A673 (cell line): ENCODE measurements around the gene IRF2. TPM values are rescaled to one million over a fixed set of nuclear protein-coding genes. Genes with fewer than 3 reads are reported as not detected.

Source experiments
- BruUV-seq: library from RNA; stranded (reverse); fragments of 400-500 nt; replicated peaks from 2 replicates; lab custom pipeline; 2021; lab: Mats Ljungman, UMichigan
- CTCF ChIA-PET: fragments of 300-600 bp; sonication (Branson Sonifier 250); formaldehyde crosslinking; loops from one replicate; lab custom pipeline; 2022; ENCODE audit warnings: antibody characterized with exemption; lab: Charles Lee
- POLR2A ChIA-PET: fragments of 300-600 bp; sonication (Branson Sonifier 250); formaldehyde crosslinking; loops from one replicate; lab custom pipeline; 2022; ENCODE audit warnings: antibody characterized with exemption; ENCODE audit not compliant: low non-redundant PET; lab: Charles Lee
- DNase-seq: peaks from one replicate; pipeline ENCODE4 v3.0.0-alpha.2; 2015; ENCODE audit warnings: low spot score
- H3K27ac ChIP-seq: fragments of 200-600 bp; sonication (generic); 2 replicates; pipeline ENCODE4 v1.5.1; 2016; ENCODE audit warnings: mixed run types, low read depth, mild to moderate bottlenecking, mixed read lengths, antibody characterized with exemption, low read length; ENCODE audit not compliant: poor library complexity, severe bottlenecking
- H3K27me3 ChIP-seq: fragments of 200-600 bp; sonication (generic); replicated peaks from 2 replicates; pipeline ENCODE4 v1.6.1; 2017; ENCODE audit warnings: mixed run types, low read depth, mild to moderate bottlenecking, mixed read lengths, antibody characterized with exemption, low read length; ENCODE audit not compliant: insufficient read depth, poor library complexity
- H3K36me3 ChIP-seq: fragments of 200-600 bp; sonication (generic); 2 replicates; pipeline ENCODE4 v1.6.1; 2016; ENCODE audit warnings: mixed run types, mild to moderate bottlenecking, mixed read lengths, antibody characterized with exemption, low read length; ENCODE audit not compliant: insufficient read depth, poor library complexity, severe bottlenecking
- H3K4me1 ChIP-seq: fragments of 200-600 bp; sonication (generic); 2 replicates; pipeline ENCODE4 v1.6.1; 2017; ENCODE audit warnings: mixed run types, mild to moderate bottlenecking, mixed read lengths, antibody characterized with exemption, low read length; ENCODE audit not compliant: insufficient read depth, poor library complexity, severe bottlenecking
- H3K4me3 ChIP-seq: fragments of 200-600 bp; sonication (generic); 2 replicates; pipeline ENCODE4 v1.5.1; 2016; ENCODE audit warnings: low read depth, mixed run types, mild to moderate bottlenecking, mixed read lengths, low read length; ENCODE audit not compliant: poor library complexity, severe bottlenecking
- H3K9me3 ChIP-seq: fragments of 200-600 bp; sonication (generic); 2 replicates; pipeline ENCODE4 v1.6.1; 2016; ENCODE audit warnings: mixed run types, low read depth, mild to moderate bottlenecking, mixed read lengths, antibody characterized with exemption, low read length; ENCODE audit not compliant: poor library complexity, severe bottlenecking
- CTCF ChIP-seq: fragments of 300-800, 200-600 bp; sonication (generic); conservative IDR thresholded peaks from 2 replicates; pipeline ENCODE4 v1.5.1; 2017; ENCODE audit warnings: low read depth, mild to moderate bottlenecking, antibody characterized with exemption, low read length, moderate library complexity, mixed read lengths
- EZH2 ChIP-seq: fragments of 200-600 bp; sonication (generic); IDR thresholded peaks from 2 replicates; pipeline ENCODE4 v1.6.1; 2017; ENCODE audit warnings: borderline replicate concordance, low read depth, mild to moderate bottlenecking, mixed read lengths, antibody characterized with exemption, low read length; ENCODE audit not compliant: poor library complexity, severe bottlenecking
- intact Hi-C: fragments of 100-400 bp; cut with micrococcal nuclease; formaldehyde crosslinking; loops from one replicate; pipeline ENCODE4 v1.10.0; 2022; ENCODE audit not compliant: unreplicated experiment
- total RNA-seq: library from RNA; stranded (reverse); gene quantifications from 2 replicates; pipeline ENCODE4 v1.2.3, GENCODE V29; 2021

IRF2 gene
- total RNA-seq, 1 experiment from 2014 or later = 28.2 TPM

GRCh38 chr4:184440595-184441358 is 33.6 kb downstream of the IRF2 start:
- Histone ChIP-seq H3K27ac (no peak overlapping the region), H3K9me3 (no peaks in the 10 kb centered on the region), H3K27me3 (no peaks in the 10 kb centered on the region), H3K4me3 (no peak overlapping the region), H3K36me3 (no peaks in the 10 kb centered on the region), H3K4me1 (peaks cover 42% of the 10 kb centered on the region)
- CTCF ChIA-PET = no interaction called here
- no TSS peak for BruUV-seq
- POLR2A ChIA-PET = no interaction called here
- intact Hi-C loops = no loop called here
- DNase-seq = no peak
- TF ChIP-seq CTCF (no peak), EZH2 (no peak)

DNA sequence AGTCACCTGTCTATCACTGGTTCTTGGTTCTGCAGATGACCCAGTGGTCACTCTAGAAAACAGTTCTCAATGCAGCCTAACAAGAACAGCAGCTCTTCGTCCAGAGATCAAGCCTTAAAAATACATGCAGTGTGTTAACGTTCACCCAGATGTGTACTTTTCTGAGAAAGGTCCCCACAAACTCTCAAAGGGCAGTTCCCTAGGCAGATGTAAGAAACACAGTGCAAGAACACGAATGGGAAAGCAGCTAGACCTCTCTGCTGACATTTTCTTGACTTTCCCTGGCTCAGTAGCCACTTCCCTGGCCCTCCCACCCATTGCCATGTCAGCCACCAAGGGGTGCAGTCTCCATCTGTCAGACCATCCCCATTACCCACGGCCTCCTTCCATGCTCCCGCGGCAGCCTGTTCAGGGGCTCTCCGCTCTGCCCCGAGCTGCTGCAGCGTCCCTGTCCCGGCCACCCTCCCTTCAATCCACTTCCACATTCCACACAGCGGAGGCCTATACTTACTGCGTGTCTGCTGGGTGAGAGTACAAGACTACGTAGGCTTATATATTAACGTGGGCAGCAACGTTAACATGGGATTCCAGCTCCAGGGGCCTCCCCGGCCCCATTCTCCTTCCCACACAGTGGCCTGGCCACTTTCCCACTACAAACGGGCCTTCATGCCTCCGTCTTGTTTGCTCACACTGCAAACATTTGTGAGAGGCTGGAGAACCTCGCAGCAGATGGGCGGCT is 34.3 kb downstream of the IRF2 start:
- CTCF ChIA-PET = no interaction called here
- no peak for DNase-seq
- no peak overlapping the region for H3K4me3 ChIP-seq
- POLR2A ChIA-PET = no interaction called here
- H3K27me3 ChIP-seq = no peaks in the 10 kb centered on the region
- H3K4me1 ChIP-seq = peaks cover 37% of the 10 kb centered on the region
- intact Hi-C loops = no loop called here
- peak overlapping the region; percentile 22 for H3K27ac ChIP-seq
- BruUV-seq = no TSS peak
- H3K9me3 ChIP-seq = no peaks in the 10 kb centered on the region
- no peak for TF ChIP-seq EZH2
- no peak for TF ChIP-seq CTCF
- no peaks in the 10 kb centered on the region for H3K36me3 ChIP-seq

DNA sequence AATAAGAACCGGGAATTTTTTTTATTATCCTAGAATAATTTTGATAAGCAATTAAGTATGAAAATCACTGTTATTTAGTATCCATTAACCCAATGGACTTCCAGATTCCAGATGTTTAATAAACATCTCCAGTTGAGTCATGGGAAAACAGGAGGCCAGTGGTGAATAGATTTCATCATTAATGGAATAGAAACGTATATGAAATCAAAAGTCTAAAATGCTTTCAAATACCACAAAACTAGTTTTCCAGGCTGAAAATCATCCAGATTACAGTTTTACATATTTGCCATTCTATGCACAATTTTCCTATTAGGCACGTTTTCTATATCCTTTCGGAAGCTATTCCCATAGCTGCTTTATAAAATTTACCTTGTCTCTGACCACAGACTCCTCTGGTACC is 35.0 kb downstream of the IRF2 start:
- TF ChIP-seq CTCF (no peak), EZH2 (no peak)
- no peaks in the 10 kb centered on the region for H3K27me3 ChIP-seq
- no peak for DNase-seq
- no peaks in the 10 kb centered on the region for H3K9me3 ChIP-seq
- no TSS peak for BruUV-seq
- peaks cover 31% of the 10 kb centered on the region for H3K4me1 ChIP-seq
- peak overlapping the region; percentile 22 for H3K27ac ChIP-seq
- intact Hi-C loops = no loop called here
- POLR2A ChIA-PET = no interaction called here
- CTCF ChIA-PET = no interaction called here
- no peaks in the 10 kb centered on the region for H3K36me3 ChIP-seq
- no peak overlapping the region for H3K4me3 ChIP-seq
